ENCODE data around the gene EIF4E3.

DNA sequence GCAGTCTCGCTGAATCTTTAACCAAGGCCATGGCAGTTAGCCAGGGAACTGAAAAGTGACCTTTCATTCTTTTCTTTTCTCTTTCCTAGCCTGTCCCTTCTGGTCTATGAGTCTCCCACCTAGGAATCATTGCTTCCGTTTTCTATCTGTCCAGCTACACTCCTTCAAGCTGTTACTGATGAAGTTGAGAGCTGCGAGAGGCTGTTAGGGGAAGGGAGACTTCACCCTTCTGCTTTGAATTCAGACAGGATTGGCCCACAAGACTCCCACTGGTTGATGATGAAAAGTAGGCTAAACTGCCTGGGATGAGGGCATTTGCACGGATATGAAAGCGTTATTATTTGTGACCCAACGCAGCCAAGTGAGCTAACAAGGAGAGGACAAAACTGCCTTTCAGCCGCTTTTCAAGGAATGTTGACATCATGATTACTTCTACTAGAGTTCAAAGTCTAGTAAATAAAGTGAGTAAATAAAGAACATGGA lies 30.2 kb downstream of the EIF4E3 start:
- TF ChIP-seq, protein P1, sequence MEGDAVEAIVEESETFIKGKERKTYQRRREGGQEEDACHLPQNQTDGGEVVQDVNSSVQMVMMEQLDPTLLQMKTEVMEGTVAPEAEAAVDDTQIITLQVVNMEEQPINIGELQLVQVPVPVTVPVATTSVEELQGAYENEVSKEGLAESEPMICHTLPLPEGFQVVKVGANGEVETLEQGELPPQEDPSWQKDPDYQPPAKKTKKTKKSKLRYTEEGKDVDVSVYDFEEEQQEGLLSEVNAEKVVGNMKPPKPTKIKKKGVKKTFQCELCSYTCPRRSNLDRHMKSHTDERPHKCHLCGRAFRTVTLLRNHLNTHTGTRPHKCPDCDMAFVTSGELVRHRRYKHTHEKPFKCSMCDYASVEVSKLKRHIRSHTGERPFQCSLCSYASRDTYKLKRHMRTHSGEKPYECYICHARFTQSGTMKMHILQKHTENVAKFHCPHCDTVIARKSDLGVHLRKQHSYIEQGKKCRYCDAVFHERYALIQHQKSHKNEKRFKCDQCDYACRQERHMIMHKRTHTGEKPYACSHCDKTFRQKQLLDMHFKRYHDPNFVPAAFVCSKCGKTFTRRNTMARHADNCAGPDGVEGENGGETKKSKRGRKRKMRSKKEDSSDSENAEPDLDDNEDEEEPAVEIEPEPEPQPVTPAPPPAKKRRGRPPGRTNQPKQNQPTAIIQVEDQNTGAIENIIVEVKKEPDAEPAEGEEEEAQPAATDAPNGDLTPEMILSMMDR (IDR thresholded peaks at IDR 0.05): no peak
- TF ChIP-seq POLR2A (IDR thresholded peaks at IDR 0.05): no peak
